ENCODE measurements around the gene BRAT1. TPM values are rescaled to one million over a fixed set of nuclear protein-coding genes. Genes with fewer than 3 reads are reported as not detected.

The BRAT1 gene
- total RNA-seq, 4 donors from 2014 or later: 15.5 to 28.3 (median 22.8) TPM

GRCh38 chr7:2544541-2545188 lies 10.7 kb downstream of the BRAT1 start:
- intact Hi-C loops (cut with DNase I): no loop called here
- no peaks in the 10 kb centered on the region for H3K27me3 ChIP-seq
- H3K4me1 ChIP-seq: no peaks in the 10 kb centered on the region
- H3K4me3 ChIP-seq: no peak overlapping the region
- H3K27ac ChIP-seq: no peak overlapping the region
- WGBS, 2 donors: 60 to 96% methylated on average over 1 to 13 of the region's 23 CpGs
- no peaks in the 10 kb centered on the region for H3K9me3 ChIP-seq
- DNase-seq: no peak
- peaks cover 28 to 100% (median 37%) of the 10 kb centered on the region in 3 donors for H3K36me3 ChIP-seq
- TF ChIP-seq CTCF (IDR thresholded peaks at IDR 0.05) (no peak), POLR2A (IDR thresholded peaks at IDR 0.05) (no peak)

GRCh38 chr7:2542916-2543871 lies 12.1 kb downstream of the BRAT1 start:
- Histone ChIP-seq H3K36me3 (peaks cover 41 to 100% (median 51%) of the 10 kb centered on the region in 3 donors), H3K4me1 (no peaks in the 10 kb centered on the region), H3K27ac (no peak overlapping the region), H3K4me3 (no peak overlapping the region), H3K9me3 (no peaks in the 10 kb centered on the region), H3K27me3 (no peaks in the 10 kb centered on the region)
- TF ChIP-seq CTCF (IDR thresholded peaks at IDR 0.05): no peak
- no peak for TF ChIP-seq POLR2A (IDR thresholded peaks at IDR 0.05)
- intact Hi-C loops (cut with DNase I): no loop called here
- 90 to 91% methylated on average over 12 to 16 of the region's 53 CpGs for WGBS, 2 donors
- no peak for DNase-seq

- H3K27ac ChIP-seq: no peak overlapping the region
- no peaks in the 10 kb centered on the region for H3K4me1 ChIP-seq
- 88 to 91% methylated on average over 7 to 10 of the region's 25 CpGs for WGBS, 2 donors
- no peak overlapping the region for H3K4me3 ChIP-seq
- H3K27me3 ChIP-seq: no peaks in the 10 kb centered on the region
- intact Hi-C loops (cut with DNase I): no loop called here
- peaks cover 44 to 100% (median 54%) of the 10 kb centered on the region in 3 donors for H3K36me3 ChIP-seq
- DNase-seq: no peak
- TF ChIP-seq CTCF (IDR thresholded peaks at IDR 0.05): no peak
- no peaks in the 10 kb centered on the region for H3K9me3 ChIP-seq
These were observed 13.1 kb downstream of the BRAT1 start for GRCh38 chr7:2542011-2542915.

DNA sequence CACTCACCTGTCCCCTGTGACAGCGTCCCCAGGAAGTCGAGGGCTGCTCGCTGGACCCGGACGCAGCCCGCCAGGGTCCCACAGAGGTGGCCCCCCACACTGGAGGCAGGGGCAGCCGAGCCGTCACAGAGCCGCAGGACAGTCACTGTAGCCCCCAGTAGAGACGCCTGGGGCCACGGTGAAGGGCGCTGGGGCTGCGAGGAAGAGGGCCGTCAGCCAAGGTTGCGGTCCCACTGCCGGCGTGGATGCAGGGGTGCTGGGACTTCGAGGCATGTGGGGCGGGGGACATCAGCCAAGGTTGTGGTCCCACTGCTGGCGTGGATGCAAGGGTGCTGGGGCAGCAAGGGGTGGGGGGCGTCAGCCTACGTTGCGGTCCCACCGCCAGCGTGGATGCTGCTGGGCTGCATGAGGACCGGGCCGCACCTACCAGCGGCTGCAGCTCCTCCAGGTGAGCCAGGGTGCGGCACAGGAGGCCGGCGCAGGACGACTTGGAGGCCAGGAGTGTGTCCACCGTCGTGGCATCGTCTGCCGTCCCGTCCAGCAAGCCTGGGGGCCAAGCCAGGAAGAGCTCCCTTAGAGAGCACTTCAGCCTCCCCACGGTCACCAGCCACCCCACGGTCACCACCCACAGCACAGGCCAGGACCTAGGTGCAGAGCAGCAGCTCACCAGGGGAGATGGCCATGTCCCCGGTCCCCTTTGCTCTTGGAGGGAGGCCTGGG lies 13.9 kb downstream of the BRAT1 start:
- no peak for DNase-seq

More for the DNA sequence above, 13.9 kb downstream of the BRAT1 start:
- intact Hi-C loops (cut with DNase I): no loop called here
- H3K4me3 ChIP-seq: no peak overlapping the region
- H3K9me3 ChIP-seq: no peaks in the 10 kb centered on the region
- no peaks in the 10 kb centered on the region for H3K27me3 ChIP-seq
- H3K36me3 ChIP-seq: peaks cover 44 to 93% (median 49%) of the 10 kb centered on the region in 3 donors
- TF ChIP-seq POLR2A (IDR thresholded peaks at IDR 0.05) (no peak), CTCF (IDR thresholded peaks at IDR 0.05) (no peak)
- H3K4me1 ChIP-seq: no peaks in the 10 kb centered on the region
- 100% methylated on average over 2 to 3 of the region's 40 CpGs for WGBS, 2 donors
- no peak overlapping the region for H3K27ac ChIP-seq
